EH (cell line): ENCODE measurements around the gene PROK1.
A peak's percentile ranks its signal among the peaks of the same experiment; 100 is the strongest.
"Not testable (repeated sequence)": the region's sequence is repeated elsewhere in the genome, so short reads cannot be mapped to it uniquely, and the experiment has no call there.

ENCODE experiments used
- DNase-seq: peaks from one replicate; pipeline ENCODE4 v3.0.0-alpha.2; 2015; ENCODE audit warnings: low read depth

Gene PROK1, protein sequence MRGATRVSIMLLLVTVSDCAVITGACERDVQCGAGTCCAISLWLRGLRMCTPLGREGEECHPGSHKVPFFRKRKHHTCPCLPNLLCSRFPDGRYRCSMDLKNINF

DNA sequence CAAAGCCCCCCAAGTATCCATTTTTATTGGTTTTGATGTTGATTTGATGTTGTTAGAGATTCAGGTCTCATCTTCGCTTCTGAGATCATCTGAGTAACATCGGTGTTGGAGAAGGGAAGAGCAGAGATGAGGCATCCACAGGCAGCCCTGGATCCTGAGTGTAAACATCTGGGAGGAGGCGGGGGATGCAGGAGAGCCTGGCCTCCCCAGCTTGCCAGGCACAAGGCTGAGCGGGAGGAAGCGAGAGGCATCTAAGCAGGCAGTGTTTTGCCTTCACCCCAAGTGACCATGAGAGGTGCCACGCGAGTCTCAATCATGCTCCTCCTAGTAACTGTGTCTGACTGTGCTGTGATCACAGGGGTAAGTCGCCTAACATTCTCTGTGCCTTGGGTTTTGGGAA lies at the start of gene PROK1:
Gene PROK1 (plus strand): TSS at position 221 of the 400 bp plus-strand sequence. CDS start 68 bp downstream, at position 289.
- DNase-seq = no peak

- DNase-seq = no peak
Observed at GRCh38 chr1:110403805-110404204, 47.1 kb upstream of the PROK1 start.

GRCh38 chr1:110404401-110404800 lies 46.5 kb upstream of the PROK1 start:
- DNase-seq = no peak

GRCh38 chr1:110406407-110406806 lies 44.5 kb upstream of the PROK1 start:
- not testable (repeated sequence) for DNase-seq

DNA sequence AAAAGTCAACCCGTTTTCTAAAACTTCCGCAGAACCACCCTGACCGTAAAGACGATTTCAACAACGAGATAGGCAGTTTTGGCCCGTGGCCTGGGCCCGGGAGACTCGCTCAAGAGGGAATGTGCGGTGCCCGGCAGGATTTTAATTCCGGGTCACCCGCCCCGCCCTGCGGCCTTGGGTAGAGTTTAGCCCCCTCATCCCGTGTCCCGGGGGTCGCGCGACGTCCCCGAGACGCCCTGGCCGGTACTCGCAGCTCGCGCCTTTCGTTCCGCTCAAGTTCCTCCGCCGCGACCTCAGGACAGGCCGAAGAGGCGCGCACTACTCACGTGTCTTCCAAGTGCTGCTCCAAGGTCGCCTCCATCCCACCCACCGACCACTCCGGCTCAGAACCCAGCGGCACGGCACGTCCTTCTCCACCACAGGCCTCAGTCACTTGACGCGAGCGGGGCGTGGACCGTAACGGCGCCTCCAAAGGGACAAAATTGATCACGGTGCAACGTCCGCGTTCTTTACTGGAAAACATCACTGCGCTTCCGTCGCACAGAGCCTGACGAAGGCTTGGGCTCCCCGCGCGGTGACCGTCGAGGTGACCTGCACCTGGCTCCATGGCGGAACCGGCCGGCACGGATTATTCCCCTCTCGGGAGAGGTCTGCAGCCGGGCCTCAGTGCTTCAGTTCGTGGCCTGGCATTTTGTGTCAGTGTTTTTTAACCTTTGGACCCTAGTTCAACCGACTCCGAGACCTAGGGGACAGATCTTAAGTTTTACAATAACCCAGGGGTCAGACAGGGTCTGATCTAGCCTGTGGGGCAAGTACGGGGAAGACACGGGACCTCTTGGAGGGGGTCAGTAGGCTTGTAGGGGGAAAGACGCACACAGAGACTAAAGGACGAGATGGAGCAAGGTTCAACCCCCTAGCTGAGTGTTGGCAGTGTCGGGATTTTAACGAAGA lies 43.4 kb upstream of the PROK1 start, which contains the start of gene LAMTOR5:
Gene LAMTOR5 (minus strand): TSS at position 435 of the 951 bp plus-strand sequence. CDS start 74 bp downstream, at position 361.
- DNase-seq = peak; percentile 92

DNA sequence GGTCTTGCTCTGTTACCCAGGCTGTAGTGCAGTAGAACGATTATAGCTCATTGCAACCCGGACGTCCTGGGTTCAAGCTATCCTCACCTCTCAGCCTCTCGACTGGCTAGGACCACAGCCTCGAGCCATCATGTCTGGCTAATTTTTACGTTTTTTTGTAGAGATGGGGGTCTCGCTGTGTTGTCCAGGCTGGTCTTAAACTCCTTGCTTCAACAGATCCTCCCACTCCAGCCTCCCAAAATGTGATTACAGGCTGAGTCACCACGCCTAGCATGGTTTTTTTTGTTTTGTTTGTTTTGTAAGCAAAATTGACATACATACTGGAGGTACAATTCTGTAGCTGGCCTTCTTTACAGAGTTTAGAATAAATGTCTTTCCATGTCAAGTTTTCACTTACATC lies 42.5 kb upstream of the PROK1 start:
- no peak for DNase-seq

GRCh38 chr1:110409316-110409715 lies 41.6 kb upstream of the PROK1 start:
- DNase-seq = no peak

- no peak for DNase-seq
Observed at GRCh38 chr1:110411173-110411735, 39.7 kb upstream of the PROK1 start.

DNA sequence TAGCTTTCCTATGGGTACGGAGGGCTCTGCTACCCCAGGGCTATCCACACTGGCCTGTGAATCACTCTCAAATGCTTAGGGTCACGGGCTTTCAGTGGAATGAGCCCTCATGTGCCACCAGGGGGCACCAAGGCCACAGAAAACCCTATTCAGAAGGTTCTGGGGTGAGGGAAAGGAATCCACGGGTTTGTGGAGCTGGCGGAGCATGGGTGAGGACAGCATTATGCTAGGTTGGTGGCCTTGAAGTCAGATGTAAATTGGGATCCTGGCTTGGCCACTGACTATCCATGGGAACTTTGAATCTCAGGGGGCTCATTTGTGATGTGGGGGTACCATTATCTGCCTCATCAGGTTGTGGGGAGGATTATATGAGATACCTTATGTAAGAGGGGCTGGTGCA lies 38.4 kb upstream of the PROK1 start:
- peak; percentile 78 for DNase-seq

- DNase-seq = not testable (repeated sequence)
Observed at GRCh38 chr1:110413045-110413444, 37.9 kb upstream of the PROK1 start.

DNA sequence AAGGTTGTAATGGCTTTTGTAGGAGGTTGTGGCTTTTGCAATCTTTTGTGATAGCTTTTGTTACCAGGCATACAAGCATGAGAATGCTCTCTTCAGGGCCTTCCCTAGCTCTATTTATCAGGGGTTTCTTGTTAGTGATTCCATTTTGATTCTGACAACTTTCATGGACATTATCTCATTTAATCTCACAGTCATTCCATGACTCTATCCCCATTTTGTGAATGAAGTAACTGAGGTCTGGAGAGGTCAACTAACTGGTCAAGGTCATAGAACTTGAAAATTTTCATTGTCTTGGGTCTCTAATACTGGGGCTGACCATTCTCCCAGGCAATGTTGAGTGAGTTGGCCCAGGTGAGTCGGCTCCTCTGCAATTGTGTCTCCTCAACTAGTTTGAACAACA lies 32.2 kb upstream of the PROK1 start:
- no peak for DNase-seq

- no peak for DNase-seq
Observed at GRCh38 chr1:110420023-110420662, 30.8 kb upstream of the PROK1 start.

DNA sequence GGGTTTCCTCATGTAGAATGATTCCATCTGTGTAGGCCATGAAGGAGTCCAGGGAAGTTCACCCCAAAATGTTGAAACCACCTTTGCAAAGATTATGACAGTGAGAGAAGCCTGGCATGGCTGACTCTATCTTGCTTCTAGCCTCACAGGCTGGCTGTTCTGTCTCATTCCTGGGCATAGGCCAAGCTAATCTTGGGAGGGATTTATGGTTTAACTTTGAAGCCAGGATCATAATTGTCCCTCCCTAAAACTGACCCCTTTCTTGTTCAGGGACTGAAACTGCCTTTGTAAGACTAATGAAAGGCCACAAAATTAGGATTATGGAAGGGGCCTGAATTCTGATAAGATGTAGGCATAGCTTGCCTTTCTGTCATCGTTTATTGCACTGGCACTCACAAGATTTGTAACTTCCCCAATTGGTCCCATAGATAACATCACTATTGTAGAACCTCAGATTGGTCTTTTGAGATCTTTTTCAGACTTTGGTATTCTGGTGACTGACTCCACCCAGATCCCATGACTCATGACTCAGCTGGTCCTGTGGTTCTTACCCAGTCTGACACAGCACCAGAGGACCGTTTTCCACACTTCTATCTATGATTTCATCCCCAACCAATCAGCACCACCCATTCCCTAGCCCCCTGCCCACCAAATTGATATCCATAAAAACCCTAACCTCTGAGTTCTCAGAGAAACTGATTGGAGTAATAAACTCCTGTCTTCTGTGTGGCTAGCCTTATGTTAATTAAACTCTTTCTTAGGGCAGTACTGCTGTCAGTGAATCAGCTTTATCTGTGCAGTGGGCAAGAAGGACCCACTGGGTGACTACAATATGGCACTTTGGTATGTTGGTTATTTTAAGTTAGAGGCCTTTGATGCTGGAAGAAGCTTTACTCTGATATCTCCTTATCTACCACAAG lies 29.8 kb upstream of the PROK1 start:
- DNase-seq = peak; percentile 58

GRCh38 chr1:110424699-110425611 lies 26.0 kb upstream of the PROK1 start:
- DNase-seq = no peak

DNA sequence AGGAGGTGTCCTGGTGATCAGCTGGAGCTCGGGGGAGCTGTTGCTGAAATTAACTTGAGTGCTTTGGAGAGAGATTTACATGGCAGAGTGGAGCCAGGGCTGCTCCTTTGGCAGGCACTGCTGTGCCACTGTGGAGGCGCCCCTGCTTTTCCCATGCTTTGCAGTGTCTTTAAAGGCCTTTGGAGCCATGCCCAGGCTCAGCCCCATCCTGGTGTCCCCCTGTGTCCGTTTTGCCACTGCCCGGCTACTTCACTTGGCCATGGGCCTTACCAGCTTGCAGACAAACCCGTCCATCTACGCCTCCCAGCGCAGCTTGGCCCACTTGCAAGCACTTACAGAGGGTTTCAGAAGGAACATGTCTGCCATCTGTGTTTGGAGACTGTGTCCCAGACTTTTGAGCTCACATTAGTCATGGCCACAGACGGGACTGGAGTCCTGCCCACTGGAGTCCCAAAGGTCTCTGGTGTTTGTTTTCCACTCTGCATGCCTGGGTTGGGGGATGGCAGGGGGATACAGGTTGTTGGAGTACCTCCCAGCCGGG lies 25.3 kb upstream of the PROK1 start:
- no peak for DNase-seq

GRCh38 chr1:110426854-110427253 lies 24.1 kb upstream of the PROK1 start:
- no peak for DNase-seq

DNA sequence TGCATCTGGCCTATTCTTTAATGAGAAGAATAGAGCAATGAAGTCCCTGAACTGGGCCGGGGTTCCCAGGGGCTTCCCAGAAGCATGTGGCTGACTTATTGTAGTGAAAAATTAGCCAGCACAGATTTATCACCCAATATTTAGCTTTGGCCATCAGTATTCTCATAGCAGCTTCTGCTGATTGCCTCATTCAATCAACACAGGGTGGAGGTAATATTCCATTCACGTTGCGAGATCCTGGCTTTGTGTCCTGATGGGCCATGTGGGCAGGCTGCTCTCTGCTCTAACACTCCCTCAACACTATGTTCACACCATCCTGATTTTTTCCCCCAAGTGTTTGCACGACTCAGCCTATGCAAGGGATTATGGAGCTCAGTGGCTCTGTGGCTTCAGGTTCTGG lies 22.0 kb upstream of the PROK1 start:
- no peak for DNase-seq

DNA sequence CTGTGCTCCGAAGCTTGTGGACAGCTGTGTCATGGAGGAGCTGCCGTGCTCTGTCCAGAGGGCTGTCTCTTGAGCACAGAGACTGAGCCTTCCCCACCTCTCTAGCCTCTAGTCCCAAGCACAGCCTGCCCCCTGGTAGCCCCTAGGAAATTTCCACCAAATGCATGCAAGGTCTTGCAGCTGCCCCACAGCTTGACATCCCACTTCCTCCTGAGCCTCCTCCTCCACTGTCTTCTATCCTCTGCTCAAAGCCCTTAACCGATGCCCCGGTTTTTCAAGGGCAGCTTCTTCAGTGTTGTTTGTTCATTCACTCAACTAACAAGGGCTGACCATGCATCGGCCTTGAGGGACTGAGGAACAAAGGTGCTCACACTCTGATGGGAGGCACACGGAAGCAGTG lies 20.6 kb upstream of the PROK1 start:
- DNase-seq = no peak

GRCh38 chr1:110430901-110431300 lies 20.0 kb upstream of the PROK1 start:
- DNase-seq = no peak

DNA sequence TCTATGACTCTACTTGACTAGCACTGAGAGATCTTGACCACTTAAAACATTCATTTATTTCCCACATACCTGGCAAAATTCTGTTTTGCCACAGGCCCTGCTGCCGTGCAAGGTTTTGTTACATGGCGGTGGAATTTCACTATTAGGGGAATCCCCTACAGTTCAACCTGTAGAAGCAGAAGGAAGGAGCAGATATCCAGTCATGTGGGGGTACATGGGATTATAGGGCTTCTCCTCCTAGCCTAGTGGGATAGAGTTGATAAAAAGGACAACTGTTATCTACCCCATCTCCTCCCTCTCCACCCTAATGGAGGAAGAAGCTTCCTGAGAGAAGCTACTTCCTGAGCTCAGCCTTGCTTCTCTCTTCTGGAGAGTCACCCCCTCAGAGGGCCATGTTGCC lies 17.7 kb upstream of the PROK1 start:
- DNase-seq = no peak
